ENCODE data around the gene COQ8A.
A peak's percentile ranks its signal among the peaks of the same experiment; 100 is the strongest.

The COQ8A gene

GRCh38 chr1:226953175-226953800 lies 13.2 kb downstream of the COQ8A start:
- peak; percentile 37 for DNase-seq

DNA sequence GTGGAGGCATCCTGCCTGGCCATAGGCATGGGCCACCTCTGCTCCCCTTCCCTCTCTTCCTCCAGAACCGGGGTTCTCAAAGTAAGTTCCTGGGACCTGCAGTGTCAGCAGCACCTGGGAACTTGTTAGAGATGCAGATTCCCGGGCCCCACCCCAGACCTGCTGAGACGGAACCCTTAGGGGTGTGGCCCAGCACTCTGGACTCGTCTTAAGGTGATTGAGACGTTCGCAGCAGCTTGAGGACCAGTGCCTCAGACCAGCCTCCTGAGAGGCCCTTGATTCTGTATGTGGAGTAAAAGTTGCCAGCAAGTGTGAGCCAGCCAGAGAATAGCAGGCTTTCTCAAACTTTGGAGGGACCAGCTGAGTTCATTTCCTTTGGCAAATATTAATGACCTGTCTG lies 14.2 kb downstream of the COQ8A start:
- peak; percentile 50 for DNase-seq

- DNase-seq: peak; percentile 48
These were observed 14.7 kb downstream of the COQ8A start for GRCh38 chr1:226954777-226955176.

GRCh38 chr1:226955857-226956256 lies 15.8 kb downstream of the COQ8A start:
- DNase-seq: peak; percentile 8

DNA sequence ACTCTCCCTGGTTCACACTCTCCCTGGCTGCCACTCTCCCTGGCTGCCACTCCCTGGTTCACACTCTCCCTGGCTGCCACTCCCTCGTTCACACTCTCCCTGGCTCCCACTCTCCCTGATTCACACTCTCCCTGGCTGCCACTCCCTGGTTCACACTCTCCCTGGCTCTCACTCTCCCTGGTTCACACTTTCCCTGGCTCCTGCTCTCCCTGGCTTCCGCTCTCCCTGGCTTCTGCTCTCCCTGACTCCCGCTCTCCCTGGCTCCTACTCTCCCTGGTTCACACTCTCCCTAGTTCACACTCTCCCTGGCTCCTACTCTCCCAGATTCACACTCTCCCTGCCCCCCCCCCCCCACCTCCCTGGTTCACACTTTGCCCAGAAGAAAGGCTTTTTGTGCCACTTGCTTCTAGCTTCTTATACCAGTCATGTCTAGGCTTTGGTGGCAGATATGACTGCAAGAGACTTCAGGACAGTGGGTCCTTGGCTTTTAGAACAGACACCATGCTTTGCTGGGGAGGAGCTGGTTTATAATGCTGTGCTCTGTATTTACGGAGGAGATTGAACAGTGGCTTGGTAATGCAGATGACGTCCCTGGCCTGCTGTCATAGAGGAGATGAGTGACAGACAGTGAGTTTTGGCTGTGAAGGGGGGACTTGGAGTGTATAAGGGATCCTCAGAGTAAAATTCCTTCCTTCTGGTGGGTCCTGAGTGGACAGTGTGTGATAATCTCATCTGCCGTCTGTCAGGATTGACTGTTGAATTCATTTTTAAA lies 17.0 kb downstream of the COQ8A start:
- DNase-seq: peak; percentile 34

DNA sequence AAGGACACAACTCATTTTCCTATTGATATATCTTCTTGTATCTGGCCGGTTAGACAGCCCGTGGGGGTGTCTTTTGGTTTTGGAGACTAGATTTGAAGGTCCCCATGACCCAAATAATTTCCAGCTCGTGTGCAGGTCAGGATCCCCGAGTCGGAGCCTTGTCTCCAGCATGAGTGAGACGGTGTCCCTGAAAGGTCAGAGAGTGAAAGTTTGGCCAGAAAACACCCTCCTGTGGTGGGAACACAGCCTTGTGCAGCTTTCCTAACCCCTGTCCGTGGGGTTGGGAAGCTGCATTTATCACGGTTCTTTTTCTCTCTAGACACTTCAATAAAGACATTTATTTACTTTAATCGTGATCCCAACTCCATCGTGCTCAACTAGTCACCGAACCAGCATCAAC lies 17.6 kb downstream of the COQ8A start:
- DNase-seq: peak; percentile 13

- DNase-seq: peak; percentile 51
These were observed 18.2 kb downstream of the COQ8A start for GRCh38 chr1:226958300-226958699.

DNA sequence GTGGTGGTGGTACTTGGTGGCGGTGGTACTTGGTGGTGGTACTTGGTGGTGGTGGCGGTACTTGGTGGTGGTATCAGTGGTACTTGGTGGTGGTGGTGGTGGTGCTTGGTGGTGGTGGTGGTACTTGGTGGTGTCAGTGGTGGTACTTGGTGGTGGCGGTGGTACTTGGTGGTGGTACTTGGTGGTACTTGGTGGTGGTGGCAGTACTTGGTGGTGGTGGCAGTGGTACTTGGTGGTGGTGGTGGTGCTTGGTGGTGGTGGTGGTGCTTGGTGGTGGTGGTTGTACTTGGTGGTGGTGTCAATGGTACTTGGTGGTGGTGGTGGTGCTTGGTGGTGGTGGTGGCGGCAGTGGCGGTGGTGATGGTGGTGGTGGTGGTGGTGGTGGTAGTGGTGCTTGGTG lies 20.2 kb downstream of the COQ8A start:
- DNase-seq: no peak

GRCh38 chr1:226960944-226961765 lies 21.1 kb downstream of the COQ8A start:
- DNase-seq: no peak

DNA sequence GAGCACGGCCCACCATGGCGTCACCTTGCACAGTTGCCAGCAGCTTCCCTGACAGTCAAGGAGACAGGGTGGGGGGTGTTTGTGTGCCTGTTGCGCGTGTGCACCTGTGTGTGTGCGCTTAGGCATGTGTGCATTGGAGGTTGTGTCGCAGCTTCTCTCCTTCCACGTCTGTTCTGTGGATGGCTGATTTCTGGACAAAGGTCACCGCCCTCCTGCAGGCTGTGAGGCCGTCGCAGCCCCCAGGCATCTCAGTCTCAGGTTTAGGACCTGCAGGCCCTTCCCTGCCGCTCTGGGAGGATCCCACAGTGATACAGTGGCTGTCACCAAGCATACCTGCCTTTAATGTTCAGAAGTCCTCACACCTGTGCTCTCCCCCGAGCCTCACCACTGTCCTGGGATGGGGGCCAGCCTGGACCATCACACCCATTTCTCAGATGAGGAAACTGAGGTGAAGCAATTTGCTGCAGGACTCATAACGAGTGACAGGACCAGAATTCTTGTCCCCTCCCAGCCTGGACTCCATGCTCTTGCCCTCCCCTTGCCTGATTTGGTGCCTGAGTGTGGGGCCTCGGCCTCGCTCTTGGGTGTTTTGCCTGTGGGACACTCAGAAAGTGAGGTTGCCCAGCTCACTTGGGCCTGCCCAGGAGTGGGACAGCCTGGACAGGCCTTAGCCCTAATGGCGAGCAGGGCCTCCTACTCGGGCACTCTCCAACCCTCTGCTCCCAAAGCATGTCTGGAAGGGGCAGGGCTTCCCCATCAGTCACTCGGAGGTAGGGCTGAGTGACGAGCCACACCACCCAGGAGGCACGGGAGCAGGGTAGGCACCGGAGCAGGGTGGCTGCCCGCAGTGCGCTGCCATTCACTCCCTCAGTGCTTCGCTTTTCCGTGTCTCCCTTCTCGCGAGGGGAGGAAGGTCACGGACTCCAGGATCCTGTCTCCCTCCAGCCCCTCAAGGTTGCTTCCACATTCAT lies 22.6 kb downstream of the COQ8A start:
- DNase-seq: no peak

DNA sequence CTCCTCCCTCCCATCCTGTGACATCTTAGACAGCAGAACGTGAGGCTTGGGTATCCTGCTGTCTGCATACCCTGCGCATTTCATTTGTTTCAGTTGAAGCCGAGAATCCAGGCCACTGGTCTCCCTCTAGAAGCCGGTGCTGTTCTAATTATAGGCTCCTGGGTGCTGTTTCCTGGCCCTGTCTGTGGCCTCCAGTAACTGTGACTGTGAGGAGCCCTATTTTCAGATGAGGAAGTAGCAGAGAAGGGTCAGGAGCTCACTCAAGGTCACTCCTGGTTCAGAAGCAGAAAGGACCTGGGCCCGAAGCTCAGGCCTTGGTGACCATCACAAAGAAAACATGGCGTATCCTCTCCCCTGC lies 24.0 kb downstream of the COQ8A start:
- DNase-seq: no peak

DNA sequence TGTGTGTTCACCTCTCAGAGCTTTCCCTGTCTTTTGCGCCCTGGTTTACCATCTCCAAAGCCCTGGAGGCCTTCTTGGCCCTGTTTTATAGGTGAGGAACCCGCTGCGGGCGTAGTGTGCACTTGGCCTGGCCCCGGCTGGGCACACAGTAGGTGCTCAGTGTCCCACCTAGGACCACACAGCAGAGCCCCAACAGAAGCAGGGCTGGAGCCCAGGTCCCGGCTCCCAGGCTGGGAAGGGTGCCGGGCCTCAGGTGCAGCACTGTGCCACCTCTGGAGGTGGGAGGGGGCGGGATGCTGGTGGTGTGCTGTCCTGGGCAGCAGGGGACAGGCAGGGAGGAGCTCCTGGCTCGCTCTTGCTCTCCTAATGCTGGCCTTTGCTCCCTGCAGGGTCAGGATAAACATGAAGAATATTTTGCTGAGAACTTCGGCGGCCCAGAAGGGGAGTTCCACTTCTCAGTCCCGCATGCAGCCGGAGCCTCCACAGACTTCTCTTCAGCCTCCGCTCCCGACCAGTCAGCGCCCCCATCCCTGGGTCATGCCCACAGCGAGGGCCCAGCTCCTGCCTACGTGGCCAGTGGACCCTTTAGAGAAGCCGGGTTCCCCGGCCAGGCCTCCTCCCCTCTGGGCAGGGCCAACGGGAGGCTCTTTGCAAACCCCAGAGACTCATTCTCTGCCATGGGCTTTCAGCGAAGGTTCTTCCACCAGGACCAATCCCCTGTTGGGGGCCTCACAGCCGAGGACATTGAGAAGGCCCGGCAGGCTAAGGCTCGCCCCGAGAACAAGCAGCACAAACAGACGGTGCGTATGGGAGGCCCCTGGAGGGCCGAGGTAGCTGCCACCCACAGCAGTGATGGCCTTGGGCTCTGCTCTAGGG lies 24.8 kb downstream of the COQ8A start:
- no peak for DNase-seq

- DNase-seq: no peak
These were observed 25.7 kb downstream of the COQ8A start for GRCh38 chr1:226965581-226966440.

DNA sequence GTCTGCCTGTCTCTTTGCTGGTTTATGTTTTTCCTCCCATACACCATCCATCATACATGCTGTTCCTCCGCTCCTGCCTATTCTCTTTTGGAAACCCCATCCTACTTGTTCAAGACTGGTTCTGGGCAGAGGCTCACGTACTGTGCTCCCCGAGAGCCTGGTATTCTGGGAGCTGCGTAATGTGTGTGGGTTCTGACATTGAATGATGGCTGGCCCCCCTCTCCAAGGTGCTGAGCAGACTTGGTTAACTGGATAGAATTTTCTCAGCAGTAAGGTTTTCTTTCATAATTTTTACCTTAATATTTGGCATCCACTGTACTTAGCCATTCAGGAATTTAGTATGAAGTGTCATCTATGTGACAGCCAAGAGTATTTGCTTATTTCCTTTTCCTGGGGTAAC lies 26.6 kb downstream of the COQ8A start:
- DNase-seq: no peak

DNA sequence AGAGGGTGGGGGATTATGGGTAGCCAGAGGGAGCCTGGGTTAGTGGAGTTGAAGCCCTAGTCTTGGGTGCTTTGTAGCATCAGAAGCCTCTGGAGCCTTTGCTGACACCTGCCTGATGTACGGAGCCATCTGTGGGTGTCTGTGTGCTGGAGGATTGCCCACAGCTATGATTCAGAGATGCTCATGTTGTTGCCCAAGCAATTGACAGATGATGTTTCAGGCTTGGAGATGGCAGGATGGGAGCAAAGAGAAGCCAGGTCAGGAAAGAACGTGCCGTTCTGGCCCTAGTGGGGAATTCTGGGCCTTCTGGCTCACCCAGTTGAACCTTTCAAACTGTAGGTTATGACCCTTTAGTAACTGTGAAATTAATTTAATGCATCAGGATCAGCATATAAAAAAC lies 27.6 kb downstream of the COQ8A start:
- no peak for DNase-seq

DNA sequence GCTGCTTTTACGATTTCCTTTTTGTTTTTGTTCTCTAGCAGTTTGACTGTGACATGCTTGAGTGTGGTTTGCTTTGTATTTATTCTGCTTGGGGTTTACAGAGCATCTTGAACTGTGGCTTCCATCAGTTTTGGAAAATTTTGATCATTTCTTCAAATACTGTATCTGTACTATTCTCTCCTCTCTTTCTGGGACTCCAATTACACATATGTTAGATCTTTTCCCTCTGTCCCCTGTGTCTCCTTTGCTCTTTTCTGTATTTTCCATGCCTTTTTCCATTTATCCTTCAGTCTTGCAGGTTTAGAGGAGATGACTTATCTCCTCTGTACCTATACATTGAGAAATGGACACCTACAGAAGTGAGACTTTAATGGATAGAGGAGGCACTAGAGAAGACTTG lies 31.7 kb downstream of the COQ8A start:
- DNase-seq: no peak

DNA sequence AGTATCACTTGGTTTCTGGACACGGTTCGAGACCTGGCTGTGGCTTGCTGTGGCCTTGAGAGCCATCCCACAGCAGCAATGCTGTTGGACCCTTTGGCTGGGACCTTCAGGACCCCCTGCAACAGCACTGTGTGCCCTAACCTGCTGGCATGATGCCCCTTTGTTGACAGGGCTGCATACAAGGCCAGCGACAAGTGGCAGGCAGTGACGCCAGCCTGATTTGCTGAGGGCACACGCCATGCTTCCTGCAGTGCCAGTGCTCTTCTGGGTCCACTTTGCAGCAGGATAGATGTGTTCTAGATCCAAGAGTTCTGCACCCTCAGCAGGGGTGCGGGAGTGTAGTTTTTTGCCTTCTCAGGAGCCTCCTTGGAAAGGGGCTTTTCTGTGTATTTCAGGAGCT lies 32.8 kb downstream of the COQ8A start:
- peak; percentile 47 for DNase-seq

DNA sequence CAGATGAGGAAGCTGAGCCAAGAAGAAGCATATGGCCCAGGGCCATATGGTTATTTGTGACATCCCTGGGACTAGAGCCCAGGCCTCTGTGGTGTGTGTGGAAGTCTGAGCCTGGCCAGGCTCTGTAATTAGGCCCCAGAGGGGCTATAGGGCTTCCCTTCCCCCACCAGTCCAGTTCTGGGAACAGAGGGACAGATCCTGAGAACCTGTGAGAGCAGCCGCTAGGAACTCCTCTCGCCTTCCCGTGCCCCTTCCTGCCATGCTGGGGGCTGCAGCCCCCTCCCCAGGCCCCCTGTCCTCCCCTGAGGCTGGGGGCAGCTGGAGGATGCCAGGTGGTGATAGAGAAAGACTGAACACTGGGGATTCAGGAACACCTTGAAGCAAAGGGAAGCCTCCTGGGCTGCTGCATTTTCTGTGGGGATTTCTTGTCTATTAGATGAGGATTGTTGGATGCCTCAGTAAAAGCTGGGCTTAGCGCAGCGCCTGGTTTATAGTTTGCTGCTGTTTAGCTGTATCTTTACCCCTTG lies 33.3 kb downstream of the COQ8A start:
- no peak for DNase-seq

- no peak for DNase-seq
These were observed 33.9 kb downstream of the COQ8A start for GRCh38 chr1:226973898-226974543.

All from activated effector memory CD4-positive, alpha-beta T cell treated with anti-CD3 and anti-CD28 coated beads, Interleukin-2, amount 50 U/mL, for 16 hours (primary cell).